Hepatocyte (in vitro differentiated cells): ENCODE results near the gene RUNDC3A.

ENCODE experiments used
- CTCF ChIP-seq: fragments of 200-600 bp; sonication (generic); IDR thresholded peaks from 2 replicates; pipeline ENCODE4 v1.5.1; 2016; ENCODE audit warnings: antibody characterized with exemption, mild to moderate bottlenecking; ENCODE audit not compliant: poor library complexity
- EZH2phosphoT487 ChIP-seq: fragments of 200-600 bp; sonication (generic); IDR thresholded peaks from one replicate; pipeline ENCODE4 v1.6.1; 2018; ENCODE audit warnings: antibody characterized with exemption, mild to moderate bottlenecking, low read depth, moderate library complexity; ENCODE audit not compliant: unreplicated experiment, severe bottlenecking

GRCh38 chr17:44334727-44335126 is 26.3 kb downstream of the RUNDC3A start:
- no peak for TF ChIP-seq CTCF
- TF ChIP-seq EZH2phosphoT487 = no peak
